Measurements from ENCODE around the gene LTO1.

LTO1 gene

GRCh38 chr11:69661413-69661715 lies 13.8 kb downstream of the LTO1 start:
- no peak for TF ChIP-seq CTCF (IDR thresholded peaks at IDR 0.05; ENCODE audit: low read depth, low read length)
- H3K4me3 ChIP-seq (ENCODE audit: low read depth, low read length): no peak overlapping the region

- no peak overlapping the region for H3K4me3 ChIP-seq (ENCODE audit: low read depth, low read length)
- TF ChIP-seq CTCF (IDR thresholded peaks at IDR 0.05; ENCODE audit: low read depth, low read length): no peak
Measured at GRCh38 chr11:69660001-69660500, 15.1 kb downstream of the LTO1 start.

GRCh38 chr11:69659591-69659990 lies 15.6 kb downstream of the LTO1 start:
- no peak overlapping the region for H3K4me3 ChIP-seq (ENCODE audit: low read depth, low read length)
- TF ChIP-seq CTCF (IDR thresholded peaks at IDR 0.05; ENCODE audit: low read depth, low read length): no peak

GRCh38 chr11:69658626-69659450 lies 16.3 kb downstream of the LTO1 start:
- no peak overlapping the region for H3K4me3 ChIP-seq (ENCODE audit: low read depth, low read length)
- no peak for TF ChIP-seq CTCF (IDR thresholded peaks at IDR 0.05; ENCODE audit: low read depth, low read length)

- no peak for TF ChIP-seq CTCF (IDR thresholded peaks at IDR 0.05; ENCODE audit: low read depth, low read length)
- no peak overlapping the region for H3K4me3 ChIP-seq (ENCODE audit: low read depth, low read length)
Measured at GRCh38 chr11:69657911-69658625, 17.1 kb downstream of the LTO1 start.

- no peak overlapping the region for H3K4me3 ChIP-seq (ENCODE audit: low read depth, low read length)
- no peak for TF ChIP-seq CTCF (IDR thresholded peaks at IDR 0.05; ENCODE audit: low read depth, low read length)
Measured at GRCh38 chr11:69657456-69657910, 17.7 kb downstream of the LTO1 start.
